ENCODE results near the gene GNG5.

DNA sequence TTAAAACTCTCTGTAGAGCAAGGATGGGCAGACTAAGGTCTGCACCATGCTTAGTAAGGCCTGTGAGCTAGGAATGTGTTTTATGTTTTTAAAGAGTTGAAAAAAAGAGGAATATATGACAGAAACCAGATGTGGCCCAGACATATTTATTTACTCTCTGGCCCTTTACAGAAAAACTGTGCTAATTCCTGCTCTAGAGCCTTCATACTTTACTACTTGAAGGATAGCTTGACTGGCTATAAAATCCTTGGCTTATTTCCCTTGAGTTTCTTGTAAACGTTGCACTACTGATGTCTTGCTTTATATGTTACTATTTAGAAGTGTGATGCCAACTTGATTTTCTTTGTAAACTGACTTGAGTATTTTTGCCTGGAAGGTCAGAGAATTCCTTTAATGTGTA lies 34.4 kb upstream of the GNG5 start:
- TF ChIP-seq, protein P1, sequence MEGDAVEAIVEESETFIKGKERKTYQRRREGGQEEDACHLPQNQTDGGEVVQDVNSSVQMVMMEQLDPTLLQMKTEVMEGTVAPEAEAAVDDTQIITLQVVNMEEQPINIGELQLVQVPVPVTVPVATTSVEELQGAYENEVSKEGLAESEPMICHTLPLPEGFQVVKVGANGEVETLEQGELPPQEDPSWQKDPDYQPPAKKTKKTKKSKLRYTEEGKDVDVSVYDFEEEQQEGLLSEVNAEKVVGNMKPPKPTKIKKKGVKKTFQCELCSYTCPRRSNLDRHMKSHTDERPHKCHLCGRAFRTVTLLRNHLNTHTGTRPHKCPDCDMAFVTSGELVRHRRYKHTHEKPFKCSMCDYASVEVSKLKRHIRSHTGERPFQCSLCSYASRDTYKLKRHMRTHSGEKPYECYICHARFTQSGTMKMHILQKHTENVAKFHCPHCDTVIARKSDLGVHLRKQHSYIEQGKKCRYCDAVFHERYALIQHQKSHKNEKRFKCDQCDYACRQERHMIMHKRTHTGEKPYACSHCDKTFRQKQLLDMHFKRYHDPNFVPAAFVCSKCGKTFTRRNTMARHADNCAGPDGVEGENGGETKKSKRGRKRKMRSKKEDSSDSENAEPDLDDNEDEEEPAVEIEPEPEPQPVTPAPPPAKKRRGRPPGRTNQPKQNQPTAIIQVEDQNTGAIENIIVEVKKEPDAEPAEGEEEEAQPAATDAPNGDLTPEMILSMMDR (IDR thresholded peaks at IDR 0.05; ENCODE audit: low read depth, low read length, missing input control): no peak
- no peak for TF ChIP-seq REST (IDR thresholded peaks at IDR 0.05)

All from liver (tissue), 2 donors.